ENCODE measurements around the gene GADL1.

DNA sequence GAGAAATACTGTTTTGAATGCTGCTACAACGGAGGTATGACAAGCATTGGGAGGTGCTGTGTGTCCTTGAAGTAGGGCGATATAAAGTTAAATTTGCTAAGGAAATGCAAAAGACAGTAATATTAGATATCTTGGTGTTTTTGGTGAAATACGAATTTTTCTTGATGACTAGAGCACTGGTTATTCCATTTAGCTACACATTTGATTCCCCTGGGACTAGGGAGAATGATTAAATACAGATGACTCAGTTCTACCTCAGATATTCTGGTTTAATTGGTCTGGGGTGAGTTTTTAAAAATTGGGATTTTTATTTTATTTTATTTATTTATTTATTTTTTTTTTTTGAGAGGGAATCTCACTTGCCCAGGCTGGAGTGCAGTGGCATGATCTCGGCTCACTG, 18.7 kb upstream of the GADL1 start:
- TF ChIP-seq POLR2AphosphoS5 (IDR thresholded peaks at IDR 0.05; ENCODE audit: low read depth) (no peak), SPI1 (IDR thresholded peaks at IDR 0.05; ENCODE audit: borderline replicate concordance, low read depth) (no peak), GABPA (IDR thresholded peaks at IDR 0.05; ENCODE audit: low read depth) (no peak)
- TF ChIP-seq, protein P1, sequence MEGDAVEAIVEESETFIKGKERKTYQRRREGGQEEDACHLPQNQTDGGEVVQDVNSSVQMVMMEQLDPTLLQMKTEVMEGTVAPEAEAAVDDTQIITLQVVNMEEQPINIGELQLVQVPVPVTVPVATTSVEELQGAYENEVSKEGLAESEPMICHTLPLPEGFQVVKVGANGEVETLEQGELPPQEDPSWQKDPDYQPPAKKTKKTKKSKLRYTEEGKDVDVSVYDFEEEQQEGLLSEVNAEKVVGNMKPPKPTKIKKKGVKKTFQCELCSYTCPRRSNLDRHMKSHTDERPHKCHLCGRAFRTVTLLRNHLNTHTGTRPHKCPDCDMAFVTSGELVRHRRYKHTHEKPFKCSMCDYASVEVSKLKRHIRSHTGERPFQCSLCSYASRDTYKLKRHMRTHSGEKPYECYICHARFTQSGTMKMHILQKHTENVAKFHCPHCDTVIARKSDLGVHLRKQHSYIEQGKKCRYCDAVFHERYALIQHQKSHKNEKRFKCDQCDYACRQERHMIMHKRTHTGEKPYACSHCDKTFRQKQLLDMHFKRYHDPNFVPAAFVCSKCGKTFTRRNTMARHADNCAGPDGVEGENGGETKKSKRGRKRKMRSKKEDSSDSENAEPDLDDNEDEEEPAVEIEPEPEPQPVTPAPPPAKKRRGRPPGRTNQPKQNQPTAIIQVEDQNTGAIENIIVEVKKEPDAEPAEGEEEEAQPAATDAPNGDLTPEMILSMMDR (IDR thresholded peaks at IDR 0.05; ENCODE audit: insufficient read depth, low read length) = no peak
- TF ChIP-seq, protein P2, sequence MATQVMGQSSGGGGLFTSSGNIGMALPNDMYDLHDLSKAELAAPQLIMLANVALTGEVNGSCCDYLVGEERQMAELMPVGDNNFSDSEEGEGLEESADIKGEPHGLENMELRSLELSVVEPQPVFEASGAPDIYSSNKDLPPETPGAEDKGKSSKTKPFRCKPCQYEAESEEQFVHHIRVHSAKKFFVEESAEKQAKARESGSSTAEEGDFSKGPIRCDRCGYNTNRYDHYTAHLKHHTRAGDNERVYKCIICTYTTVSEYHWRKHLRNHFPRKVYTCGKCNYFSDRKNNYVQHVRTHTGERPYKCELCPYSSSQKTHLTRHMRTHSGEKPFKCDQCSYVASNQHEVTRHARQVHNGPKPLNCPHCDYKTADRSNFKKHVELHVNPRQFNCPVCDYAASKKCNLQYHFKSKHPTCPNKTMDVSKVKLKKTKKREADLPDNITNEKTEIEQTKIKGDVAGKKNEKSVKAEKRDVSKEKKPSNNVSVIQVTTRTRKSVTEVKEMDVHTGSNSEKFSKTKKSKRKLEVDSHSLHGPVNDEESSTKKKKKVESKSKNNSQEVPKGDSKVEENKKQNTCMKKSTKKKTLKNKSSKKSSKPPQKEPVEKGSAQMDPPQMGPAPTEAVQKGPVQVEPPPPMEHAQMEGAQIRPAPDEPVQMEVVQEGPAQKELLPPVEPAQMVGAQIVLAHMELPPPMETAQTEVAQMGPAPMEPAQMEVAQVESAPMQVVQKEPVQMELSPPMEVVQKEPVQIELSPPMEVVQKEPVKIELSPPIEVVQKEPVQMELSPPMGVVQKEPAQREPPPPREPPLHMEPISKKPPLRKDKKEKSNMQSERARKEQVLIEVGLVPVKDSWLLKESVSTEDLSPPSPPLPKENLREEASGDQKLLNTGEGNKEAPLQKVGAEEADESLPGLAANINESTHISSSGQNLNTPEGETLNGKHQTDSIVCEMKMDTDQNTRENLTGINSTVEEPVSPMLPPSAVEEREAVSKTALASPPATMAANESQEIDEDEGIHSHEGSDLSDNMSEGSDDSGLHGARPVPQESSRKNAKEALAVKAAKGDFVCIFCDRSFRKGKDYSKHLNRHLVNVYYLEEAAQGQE (IDR thresholded peaks at IDR 0.05; ENCODE audit: insufficient replicate concordance, low read depth) = no peak

Measured in HL-60 (cell line).